Stimulated activated CD4-positive, alpha-beta T cell treated with anti-CD3 and anti-CD28 coated beads, Interleukin-1b, Interleukin-23, amount 100 ng/mL, for 1 hour (primary cell): Measurements from ENCODE around the gene OR10R2.
"Not testable (repeated sequence)": the region's sequence is repeated elsewhere in the genome, so short reads cannot be mapped to it uniquely, and the experiment has no call there.

Experiments used
- DNase-seq, 2 donors: peaks; one replicate each; pipeline ENCODE4 v3.0.0-alpha.2; 2020; ENCODE audit warnings: low read depth in 2 of 2

OR10R2 gene, protein sequence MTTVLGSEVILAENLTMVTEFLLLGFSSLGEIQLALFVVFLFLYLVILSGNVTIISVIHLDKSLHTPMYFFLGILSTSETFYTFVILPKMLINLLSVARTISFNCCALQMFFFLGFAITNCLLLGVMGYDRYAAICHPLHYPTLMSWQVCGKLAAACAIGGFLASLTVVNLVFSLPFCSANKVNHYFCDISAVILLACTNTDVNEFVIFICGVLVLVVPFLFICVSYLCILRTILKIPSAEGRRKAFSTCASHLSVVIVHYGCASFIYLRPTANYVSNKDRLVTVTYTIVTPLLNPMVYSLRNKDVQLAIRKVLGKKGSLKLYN

DNA sequence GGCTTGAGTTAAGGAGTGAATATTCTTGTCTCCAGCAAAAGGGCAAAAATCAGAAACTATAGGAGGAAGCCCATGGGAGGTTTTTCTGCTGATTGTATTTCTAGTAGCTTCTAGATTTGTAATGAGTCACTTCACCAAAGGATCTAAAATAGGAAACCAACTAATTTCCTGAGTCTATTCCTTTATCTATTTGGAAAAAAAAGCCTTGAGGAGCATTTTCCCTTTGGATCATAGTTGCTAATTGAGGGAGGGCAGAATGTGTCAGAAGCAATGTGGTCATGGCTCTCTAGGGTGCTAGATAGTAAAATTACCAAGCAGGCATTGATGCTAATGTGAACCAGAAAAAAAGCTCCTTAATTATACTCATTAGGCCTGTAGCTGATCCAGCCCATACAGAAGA lies at the start of gene OR10R2:
Gene OR10R2, plus strand, starts transcription at position 301 of the 400 bp plus-strand sequence. CDS start 106 bp downstream, outside the sequence.
- DNase-seq: no peak

DNA sequence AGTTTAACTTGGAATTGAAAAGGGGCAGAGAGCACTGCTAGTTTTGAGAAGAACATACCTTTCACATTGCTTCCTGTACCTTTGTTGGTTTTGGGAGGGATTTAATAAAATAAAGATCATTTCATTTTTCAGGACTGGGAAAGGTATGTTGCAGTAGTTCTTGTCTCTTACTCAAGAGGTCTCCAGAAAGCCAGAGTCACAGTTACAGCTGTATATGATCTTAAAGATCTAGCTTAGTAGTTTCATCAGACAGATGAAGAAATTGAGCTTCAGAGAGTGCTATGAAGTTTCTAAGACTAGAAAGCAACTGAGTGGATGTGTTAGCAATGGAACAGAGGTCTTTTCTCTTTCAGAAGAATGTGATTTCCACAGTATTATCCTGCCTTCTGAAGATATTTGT lies 47.0 kb upstream of the OR10R2 start:
- no peak for DNase-seq

DNA sequence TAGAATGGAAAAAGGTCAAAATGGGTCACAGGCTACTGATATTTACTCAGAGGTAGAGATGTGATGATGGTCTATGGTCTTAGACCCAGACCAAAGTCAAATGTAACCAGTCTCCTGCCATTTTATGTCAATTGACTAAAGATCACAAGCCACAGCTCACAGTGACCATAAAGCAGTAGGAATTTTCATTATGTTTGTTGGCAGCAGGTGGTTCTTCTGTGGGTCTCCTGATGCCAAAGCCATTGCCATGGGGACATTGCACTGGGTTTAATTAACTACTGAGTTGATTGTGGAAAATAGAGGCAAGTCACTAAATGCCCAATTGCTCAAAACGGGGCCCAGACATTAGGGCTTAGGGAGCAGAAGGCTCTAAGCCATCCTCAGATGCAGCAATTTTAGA lies 45.9 kb upstream of the OR10R2 start, which contains the start of gene OR10K2:
Gene OR10K2, minus strand, starts transcription at position 101 of the 400 bp plus-strand sequence. CDS start 5,371 bp downstream, outside the sequence.
- no peak for DNase-seq

DNA sequence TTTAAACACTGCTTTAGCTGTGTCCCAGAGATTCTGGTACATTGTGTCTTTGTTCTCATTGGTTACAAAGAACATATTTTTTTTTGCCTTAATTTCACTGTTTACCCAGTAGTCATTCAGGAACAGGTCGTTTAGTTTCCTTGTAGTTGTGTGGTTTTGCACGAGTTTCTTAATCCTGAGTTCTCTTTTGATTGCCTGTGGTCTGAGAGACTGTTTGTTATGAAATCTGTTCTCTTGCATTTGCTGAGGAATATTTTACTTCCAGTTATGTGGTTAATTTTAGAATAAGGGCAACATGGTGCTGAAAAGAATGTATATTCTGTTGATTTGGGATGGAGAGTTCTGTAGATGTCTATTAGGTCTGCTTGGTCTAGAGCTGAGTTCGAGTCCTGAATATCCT lies 41.9 kb upstream of the OR10R2 start:
- not testable (repeated sequence) for DNase-seq

DNA sequence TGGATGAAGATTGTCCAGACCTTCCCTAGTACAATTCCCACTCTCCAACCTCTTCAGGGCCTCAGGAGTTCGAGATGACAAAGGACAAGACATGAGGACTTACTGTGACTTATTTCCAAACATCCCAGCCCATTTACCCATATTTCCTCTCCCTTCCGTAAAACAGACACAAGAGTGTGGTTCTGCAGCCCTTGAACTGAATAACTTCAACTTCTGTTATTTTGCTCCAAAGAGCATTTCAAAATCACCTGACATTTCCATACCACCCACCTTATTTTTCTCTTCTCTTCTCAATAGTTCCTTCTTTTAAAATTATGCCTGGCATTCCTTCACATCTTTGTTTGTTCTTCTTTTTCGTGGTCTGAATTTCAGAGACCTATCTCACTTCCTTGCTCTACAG lies 37.3 kb upstream of the OR10R2 start:
- DNase-seq: no peak

DNA sequence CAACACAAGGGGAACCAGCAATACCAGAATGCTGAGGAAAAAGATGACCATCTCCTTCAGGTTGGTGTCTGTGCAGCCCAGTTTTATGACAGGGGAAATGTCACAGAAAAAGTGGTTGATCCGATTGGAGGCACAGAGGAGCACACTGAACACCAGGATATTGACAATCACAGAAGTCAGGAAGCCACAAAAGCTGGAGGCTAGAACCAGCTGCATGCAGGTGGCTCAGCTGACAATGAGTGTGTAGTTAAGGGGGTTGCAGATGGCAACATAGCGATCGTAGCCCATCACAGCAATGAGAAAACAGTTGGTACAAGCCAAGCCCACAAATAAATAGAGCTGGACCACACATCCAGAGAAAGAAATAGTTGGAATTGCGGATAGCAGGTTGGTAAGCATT lies 26.6 kb upstream of the OR10R2 start:
- no peak for DNase-seq

DNA sequence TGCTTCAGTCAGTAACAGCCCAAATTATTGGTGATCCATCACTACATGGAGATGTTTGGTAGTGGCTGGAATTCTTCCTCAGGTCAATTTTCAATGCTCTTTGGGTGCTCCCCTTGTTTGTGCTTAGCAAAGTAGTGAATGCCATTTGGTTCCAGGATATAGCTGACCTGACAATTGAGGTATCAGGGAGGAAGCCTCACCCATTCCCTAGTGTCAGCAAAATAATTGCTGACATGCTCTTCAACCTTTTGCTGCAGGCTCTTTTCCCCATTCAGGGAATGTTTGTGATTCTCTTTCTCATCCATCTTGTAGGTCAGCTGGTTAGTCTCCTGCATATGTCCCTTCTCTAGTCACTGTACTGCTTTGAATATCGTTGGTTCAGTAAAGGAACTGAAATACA lies 17.5 kb upstream of the OR10R2 start:
- DNase-seq: no peak

DNA sequence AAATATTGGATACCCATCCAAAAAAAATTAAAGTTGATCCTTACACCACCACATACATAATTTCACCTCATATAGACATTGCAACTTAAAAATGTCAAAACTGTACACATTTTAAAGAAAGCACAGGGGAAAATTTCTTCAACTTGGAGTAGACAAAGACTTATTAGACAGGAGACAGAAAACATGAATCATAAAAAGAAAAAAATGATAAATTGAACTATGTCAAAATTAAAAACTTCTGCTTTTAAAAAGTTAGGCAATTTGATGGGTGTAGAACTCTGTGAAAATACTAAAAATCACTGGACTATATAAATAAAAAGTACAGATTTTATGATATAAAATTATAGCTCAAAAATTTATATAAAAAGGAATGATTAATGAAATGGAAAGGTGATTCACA lies 14.8 kb upstream of the OR10R2 start:
- DNase-seq: no peak

DNA sequence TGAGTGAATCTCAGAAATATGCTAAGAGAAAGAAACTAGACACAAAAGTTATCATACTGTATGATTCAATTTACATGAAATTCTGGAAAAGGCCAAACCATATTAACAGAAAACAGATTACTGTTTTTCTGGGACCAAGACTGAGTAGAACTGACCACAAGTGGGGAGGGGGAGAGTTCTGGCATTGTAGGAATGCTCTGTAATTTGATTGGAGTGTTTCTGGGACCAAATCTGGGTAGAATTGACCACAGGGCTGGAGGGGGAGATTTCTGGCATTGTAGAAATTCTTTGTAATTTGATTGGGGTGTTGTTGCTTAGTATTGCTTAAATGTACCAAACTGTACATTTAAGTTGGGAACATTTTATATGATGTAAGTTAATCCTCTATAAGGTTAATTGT lies 13.8 kb upstream of the OR10R2 start:
- no peak for DNase-seq

DNA sequence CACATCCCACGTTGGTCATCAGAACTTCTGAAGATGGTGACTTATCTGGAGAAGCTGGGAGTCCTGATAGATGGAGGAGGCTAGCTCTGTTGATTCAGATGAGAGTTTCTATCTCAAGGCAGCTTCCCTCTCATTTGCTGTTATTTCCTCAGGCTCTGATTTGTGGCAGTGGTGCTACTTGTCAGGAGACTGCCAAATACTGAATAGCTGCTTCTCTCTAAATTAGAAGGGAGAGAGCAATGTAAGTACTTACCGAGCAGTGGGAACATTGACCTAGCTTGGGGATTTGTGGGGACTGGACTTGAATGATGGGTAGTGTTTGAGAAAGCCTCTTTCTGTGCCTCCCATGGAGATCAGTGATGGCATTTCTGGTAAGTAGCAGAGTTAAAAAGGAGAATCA lies 10.5 kb upstream of the OR10R2 start, which contains the start of gene OR10K1:
Gene OR10K1, plus strand, starts transcription at position 301 of the 400 bp plus-strand sequence. CDS start 3,728 bp downstream, outside the sequence.
- no peak for DNase-seq

DNA sequence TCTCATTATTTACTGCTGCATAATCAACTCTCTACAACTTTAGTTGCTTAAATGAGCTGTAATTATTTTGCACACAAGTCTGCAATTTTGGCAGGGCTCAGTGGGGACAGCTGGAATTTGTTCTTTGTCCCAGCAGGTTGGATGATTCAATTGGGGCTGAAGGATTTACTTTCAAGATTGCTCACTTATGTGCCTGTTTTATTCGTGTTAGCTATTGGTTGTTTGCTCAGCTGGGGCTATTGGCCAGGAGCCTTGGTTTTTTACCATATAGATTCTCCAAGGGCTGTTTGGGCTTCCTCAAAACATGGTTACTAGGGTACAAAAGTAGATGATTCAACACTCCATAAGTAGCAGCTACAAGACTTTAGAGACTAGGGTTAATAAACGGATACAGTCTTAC lies 13.4 kb downstream of the OR10R2 start:
- no peak for DNase-seq

DNA sequence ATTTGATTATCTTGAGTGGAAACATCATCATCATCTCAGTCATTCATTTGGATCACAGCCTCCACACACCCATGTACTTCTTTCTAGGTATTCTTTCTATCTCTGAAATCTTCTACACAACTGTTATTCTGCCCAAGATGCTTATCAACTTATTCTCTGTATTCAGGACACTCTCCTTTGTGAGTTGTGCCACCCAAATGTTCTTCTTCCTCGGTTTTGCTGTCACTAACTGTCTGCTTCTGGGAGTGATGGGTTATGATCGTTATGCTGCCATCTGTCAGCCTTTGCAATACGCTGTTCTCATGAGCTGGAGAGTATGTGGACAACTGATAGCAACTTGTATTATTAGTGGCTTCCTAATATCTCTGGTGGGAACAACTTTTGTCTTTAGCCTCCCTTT lies 19.3 kb downstream of the OR10R2 start:
- no peak for DNase-seq

DNA sequence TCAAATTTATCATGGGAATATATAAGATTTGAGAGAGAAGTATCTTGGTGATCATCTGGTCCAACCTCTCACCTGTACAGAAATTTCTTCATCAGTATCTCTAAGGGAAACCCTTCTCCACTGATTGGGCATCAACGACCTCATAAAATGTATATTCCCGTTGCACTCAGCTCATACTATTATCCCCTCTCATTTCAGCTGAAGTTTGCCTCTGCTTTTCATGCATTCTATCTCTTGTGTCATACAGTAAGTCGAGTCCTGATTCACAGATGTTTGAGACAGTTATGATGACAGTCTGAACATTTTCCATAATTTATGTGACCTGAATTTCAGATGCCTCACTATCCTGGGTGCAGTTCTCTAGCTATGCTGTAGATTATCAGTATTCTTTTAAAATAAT lies 21.0 kb downstream of the OR10R2 start:
- DNase-seq: no peak

DNA sequence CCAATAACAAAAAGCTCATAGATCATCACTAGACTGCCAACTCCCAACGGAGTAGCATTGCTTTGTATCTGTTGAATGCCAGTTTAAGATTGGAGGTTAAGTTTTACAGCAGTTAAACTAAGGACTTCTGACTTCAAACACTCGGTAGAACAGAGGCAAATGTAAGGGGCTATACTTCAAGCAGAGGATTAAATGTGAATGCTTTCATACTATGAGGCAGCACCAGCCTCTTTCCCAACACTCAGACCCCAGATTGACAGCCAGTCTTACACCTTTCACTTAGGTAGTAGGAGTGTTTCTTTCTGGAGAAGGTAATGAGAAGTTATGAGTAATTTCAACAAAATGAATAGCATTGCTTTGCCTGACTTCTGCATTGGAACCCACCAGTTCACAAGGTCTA lies 22.8 kb downstream of the OR10R2 start:
- DNase-seq: no peak

DNA sequence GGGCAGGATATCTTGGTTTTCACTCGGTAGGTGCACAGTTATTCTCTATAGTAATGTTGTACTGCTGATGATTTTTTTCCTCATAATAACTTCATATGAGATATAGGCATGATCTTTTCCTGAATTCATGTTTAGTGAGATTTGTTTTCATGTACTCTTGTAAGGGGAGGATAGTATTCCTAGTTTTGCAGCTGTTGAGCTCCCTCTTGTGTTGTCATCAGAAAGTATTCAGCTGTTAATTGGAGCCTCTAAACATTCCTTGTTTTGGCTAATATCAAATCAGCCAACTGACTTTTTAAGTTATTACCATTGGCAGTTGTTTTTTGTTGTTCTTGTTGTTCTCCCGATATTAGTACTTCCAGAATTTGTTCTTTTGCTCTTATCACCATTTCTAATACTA lies 24.4 kb downstream of the OR10R2 start:
- no peak for DNase-seq

DNA sequence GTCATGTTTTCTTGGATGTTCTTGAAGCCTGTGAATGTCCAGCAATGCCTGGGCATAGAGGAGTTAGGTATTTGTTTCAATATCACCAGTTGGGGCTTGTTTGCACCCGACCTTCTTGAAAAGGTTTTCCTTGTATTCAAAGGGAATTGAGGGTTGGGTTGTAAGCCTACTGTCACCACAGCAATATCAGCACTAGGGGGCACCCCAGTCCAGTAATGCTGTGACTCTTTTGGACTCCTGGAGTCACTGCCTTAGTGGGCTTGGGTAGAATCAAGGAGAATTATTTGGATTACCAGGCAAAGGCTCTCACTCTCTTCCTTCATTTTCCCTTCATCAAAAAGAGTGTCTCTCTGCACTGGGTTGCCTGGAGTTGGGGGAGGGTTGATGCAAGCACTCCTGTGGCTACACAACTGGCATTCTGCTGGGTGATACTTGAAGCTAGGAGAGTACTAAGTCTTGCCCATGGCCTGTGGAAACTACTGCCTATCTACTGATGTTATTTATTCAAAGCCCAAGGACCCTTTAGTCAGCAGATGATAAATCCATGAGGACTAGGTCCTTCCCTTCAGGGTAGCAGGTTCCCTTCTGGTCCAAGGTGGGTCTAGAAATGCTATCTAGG lies 34.5 kb downstream of the OR10R2 start:
- peak in 1 of 2 donors; percentile 16 for DNase-seq

DNA sequence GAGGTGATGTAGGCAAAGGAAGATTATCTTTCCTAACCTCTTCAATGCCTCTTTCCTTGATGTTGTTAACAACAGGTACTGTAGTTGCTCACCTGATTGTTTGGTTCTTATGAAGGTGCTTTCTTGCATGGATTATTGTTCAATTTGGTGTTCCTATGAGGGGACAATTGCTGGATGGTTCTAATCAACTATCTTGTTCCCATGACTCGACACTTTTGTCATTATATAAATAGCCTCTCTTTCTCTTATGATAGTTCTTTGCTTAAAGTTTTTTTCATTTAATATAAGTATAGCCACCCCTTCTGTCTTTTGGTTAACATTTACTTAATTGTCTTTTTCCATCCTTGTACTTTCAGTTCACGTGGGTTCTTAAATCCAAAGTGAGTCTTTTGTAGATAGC lies 35.5 kb downstream of the OR10R2 start:
- no peak for DNase-seq

DNA sequence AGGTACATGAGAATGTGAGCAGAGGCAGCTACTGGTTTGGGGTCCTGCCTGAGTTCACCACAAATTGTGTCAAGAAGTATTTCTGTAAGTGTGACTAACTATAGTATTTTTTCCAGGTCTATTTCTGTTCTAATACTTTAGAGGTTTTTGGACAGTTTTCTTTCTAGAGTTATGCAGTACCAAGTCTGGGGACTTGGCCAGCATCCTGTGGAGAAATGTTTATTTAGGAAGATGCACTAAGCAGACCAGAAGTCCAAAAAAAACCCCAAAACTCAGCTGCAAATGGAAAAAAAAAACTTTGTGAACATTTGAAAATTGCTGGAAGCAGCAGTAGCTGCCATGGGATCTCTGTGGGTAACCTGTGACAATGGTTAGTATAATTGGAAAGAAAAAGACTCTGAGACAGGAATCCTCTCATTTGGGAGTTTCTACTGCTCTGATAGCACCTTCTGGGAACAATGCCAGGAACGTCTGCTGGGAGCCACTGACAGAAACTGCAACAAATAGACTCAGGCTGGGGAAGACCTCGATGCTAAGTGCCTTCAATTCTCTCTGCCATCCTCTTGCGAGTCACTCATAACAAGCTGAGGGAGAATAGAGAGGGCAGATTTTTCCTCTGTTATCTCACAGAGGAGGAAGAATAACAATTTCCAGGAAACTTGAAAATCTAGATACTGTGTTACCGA lies 37.6 kb downstream of the OR10R2 start:
- no peak for DNase-seq

DNA sequence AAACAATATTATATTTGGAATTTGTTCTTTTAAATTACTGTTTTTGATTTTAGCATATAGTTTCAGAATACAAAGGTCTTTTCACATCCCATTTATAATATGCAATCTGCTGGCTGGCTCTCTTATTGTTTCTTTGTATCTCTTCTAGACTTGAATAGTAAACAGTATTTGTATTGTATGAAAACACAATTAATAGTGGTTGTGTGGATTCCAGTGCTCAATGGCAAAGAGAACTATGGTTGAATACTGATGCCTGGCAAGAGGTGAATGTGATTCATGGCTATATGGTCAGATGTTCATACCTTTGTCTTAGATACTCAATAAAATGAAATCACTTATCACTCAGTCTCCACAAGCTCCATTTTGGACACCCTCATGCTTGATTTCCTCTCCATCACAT lies 44.9 kb downstream of the OR10R2 start:
- DNase-seq: no peak

DNA sequence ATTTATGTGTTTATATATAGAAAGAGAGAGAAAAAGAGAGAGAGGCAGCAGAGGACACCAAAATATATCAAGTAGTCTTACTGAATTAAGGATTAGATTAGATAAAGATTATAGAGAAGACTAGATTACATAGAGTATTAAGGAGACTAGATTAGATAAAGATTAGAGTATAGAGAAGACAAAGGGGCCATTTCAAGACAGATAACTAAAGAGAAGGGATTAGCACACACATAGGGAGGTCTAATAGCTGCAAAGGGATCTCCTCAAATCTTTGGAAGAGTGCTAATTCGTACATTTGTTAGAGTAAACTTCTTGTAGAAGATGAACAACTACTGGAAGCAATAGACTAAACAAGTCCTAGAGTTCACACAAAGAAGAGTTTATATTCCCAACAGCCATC lies 48.0 kb downstream of the OR10R2 start:
- no peak for DNase-seq

DNA sequence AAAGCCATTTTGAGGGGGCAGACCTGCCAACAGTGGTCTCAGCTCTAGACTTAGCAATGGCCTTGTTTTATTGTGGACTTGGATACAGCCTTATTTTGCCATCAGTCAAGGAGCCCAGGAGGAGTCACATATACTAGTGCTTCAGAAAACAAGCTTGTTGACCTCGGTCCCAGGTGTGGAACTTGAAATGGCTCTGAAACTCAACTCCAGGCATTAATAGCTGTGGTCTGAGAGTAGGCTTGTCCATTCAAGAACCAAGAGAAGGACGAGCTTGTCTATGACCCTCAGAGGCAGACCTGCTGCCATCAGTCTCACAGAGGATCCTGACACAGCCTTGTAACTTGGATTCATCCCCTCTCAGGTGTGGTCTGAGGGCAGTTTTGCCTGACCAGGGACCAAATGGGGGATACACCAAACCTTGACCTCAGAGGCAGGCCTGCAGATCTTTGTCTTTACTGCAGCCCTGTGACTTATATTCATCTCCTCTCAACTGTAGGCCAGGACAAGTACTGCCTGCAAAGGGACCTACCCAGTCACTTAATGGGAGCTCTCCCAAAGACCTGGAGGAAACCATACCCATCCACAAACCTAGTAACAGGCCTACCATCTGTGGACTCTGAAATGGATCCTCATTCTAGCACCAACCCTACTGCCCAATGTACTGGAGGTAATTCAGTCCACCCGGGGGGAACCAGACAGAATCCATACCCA lies 49.1 kb downstream of the OR10R2 start:
- DNase-seq: no peak

DNA sequence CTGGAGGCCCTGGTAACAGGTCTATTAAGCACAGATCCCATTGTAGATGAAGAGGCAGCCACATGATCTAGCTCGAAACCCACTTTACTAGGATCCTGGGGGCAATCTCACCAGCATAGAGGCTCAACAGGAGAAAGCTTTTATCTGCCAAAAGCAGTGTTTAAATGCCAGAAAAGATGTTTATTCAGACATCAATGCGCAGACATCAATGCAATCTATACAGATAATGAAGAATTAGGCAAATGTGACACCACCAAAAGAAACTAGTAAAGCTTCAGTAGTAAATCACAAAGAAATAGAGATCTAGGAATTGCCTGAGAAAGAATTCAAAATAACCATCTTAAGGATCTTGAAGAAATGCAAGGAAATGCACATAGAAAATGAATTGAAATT lies 49.6 kb downstream of the OR10R2 start:
- no peak for DNase-seq
